ACHN (cell line): Measurements from ENCODE around the gene RAD51B.
"Not testable (repeated sequence)": the region's sequence is repeated elsewhere in the genome, so short reads cannot be mapped to it uniquely, and the experiment has no call there.

ENCODE experiments used
- DNase-seq: peaks from one replicate; pipeline ENCODE4 v3.0.0-alpha.2; 2015
- in situ Hi-C: cut with HindIII; loops from 2 replicates; pipeline ENCODE4 v1.10.0; 2017; ENCODE audit warnings: low sequenced_read_pairs, low pct_ligation_motif_present, low pct_unique_long_range_greater_than_20kb

RAD51B gene

DNA sequence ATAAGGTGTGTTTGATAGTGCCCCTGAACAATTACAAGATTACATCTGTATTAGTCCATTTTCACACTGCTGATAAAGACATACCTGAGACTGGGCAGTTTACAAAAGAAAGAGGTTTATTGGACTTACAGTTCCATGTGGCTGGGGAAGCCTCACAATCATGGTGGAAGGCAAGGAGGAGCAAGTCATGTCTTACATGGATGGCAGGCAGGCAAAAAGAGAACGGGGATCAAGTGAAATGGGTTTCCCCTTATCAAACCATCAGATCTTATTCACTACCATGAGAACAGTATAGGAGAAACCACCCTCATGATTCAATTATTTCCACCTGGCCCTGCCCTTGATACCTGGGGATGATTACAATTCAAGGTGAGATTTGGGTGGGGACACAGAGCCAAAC lies 211.4 kb downstream of the RAD51B start:
- in situ Hi-C loops: not testable (repeated sequence)

DNA sequence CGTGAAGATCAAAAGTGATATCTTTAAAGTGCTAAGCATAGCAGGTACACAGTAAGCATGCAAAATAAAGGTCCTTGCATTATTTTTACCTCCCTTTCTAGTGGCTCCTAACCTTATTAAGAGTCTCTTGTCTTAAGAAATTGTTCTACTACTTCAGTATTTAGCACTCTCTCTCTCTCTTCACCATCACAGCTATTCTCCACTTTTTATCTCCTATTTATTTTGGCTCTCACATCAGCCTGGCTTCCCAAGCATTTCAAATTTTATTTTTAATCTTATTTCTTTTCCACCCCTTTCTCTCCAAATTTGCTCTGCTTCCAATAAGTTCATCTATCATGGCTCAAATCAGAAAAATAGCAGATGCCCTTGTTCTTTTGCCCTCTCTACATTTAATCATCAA lies 212.6 kb downstream of the RAD51B start:
- DNase-seq: no peak
- in situ Hi-C loops: no loop called here

More for the DNA sequence above, 211.4 kb downstream of the RAD51B start:
- not testable (repeated sequence) for DNase-seq

GRCh38 chr14:68033336-68033932 lies 213.9 kb downstream of the RAD51B start:
- in situ Hi-C loops: no loop called here
- DNase-seq: no peak

GRCh38 chr14:68034896-68035295 lies 215.3 kb downstream of the RAD51B start:
- in situ Hi-C loops: no loop called here
- DNase-seq: no peak

DNA sequence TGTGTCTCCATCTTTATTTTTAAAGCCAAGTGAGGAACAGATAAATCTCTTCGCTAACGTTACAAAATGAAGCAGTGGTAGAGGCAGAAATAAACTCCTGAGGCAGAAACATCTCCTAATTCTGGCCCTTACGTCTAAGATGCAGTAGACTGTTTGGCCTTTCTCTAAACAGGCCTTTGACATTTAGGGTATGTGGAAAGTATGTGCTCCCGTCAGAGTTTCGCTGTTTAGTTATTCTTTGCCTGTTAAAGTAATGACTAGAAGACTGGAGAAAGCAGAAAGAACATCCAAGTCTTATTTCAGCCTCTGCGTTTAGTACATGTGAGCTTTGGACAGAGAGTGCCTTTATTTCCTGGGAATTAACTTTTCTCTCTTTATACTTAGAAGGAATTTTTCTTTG lies 216.6 kb downstream of the RAD51B start:
- DNase-seq: no peak
- in situ Hi-C loops: no loop called here

DNA sequence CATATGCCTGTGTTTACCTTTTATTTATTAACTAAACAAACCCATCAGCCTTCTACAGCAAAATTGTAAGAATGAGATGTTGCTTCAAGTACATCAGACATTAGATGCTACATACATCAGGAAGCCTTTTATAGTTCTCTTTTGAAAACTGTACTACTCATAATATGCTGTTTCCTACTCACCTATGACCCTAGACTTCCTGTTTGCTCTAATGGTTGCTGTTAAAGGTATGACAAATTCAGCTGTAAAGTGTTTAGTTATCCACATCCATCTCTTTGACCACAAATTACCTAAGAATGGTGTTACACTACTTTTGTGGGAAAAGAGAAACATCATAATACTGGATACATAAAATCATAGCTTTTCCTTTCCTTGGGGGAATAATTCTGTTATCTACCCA lies 220.0 kb downstream of the RAD51B start:
- no peak for DNase-seq
- in situ Hi-C loops: no loop called here

- in situ Hi-C loops: no loop called here
- DNase-seq: no peak
Observed at GRCh38 chr14:68040633-68041369, 221.2 kb downstream of the RAD51B start.

- DNase-seq: no peak
- in situ Hi-C loops: no loop called here
Observed at GRCh38 chr14:68041876-68042354, 222.3 kb downstream of the RAD51B start.

- DNase-seq: no peak
- in situ Hi-C loops: no loop called here
Observed at GRCh38 chr14:68042586-68043210, 223.1 kb downstream of the RAD51B start.

DNA sequence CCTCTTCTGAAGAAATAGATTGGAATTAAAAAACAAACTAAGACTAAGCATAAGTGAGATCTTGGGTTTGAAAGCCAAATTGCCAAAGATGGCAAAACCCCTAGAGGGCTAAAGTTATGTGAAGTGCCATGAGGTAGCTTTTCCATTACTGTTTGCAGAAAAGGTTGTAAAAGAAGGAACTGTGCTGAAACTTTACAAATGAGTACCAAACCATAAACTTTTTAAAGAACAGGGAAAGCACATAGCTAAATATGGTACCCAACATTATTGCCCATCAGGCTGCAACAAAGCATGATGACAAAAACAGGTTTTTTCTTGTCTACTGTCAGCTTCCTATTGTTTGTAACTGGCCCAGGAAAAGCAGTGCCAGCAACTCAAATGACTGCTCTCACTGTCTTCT lies 224.2 kb downstream of the RAD51B start:
- in situ Hi-C loops: no loop called here
- no peak for DNase-seq

DNA sequence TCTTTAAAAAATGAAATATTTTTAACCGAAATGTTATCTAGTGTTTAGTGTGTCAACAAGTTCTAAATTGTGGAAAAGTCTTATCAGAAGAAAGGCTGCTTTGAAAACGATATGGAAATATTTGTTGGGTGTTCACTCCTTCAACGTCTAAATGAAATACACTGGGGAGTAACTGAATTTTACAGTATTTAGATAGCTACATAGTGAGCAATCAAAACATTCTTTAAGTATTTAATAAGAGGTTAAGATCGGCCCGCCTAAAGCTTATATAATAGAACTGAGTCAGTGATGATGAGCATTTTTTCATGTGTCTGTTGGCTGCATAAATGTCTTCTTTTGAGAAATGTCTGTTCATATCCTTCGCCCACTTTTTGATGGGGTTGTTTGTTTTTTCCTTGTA lies 228.3 kb downstream of the RAD51B start:
- in situ Hi-C loops: no loop called here
- DNase-seq: no peak

DNA sequence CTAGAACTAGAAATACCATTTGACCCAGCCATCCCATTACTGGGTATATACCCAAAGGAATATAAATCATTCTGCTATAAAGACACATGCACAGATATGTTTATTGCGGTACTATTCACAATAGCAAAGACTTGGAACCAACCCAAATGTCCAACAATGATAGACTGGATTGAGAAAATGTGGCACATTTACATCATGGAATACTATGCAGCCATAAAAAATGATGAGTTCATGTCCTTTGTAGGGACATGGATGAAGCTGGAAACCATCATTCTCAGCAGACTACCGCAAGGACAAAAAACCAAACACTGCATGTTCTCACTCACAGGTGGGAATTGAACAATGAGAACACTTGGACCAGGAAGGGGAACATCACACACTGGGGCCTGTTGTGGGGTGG lies 229.2 kb downstream of the RAD51B start:
- in situ Hi-C loops: not testable (repeated sequence)

GRCh38 chr14:68050177-68050576 lies 230.6 kb downstream of the RAD51B start:
- in situ Hi-C loops: no loop called here
- no peak for DNase-seq

More for the DNA sequence above, 229.2 kb downstream of the RAD51B start:
- not testable (repeated sequence) for DNase-seq

DNA sequence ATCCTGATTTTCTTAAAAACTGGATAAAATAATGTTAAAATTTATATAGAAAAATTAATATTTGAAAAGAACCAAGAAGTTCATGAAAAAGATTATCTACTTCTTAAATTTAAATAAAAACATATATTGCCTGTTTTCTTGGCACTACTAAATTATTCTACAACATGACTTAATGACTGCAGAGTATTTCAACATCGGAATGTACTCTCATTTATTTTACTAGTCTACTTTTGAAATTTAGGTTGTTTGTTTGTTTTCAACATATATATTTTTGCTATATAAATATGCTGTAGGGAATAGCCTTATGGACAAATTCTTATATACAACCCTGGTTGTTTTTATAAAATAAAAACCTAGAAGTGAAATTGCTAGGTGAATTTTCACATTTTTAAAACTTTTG lies 231.6 kb downstream of the RAD51B start:
- in situ Hi-C loops: no loop called here
- DNase-seq: no peak

DNA sequence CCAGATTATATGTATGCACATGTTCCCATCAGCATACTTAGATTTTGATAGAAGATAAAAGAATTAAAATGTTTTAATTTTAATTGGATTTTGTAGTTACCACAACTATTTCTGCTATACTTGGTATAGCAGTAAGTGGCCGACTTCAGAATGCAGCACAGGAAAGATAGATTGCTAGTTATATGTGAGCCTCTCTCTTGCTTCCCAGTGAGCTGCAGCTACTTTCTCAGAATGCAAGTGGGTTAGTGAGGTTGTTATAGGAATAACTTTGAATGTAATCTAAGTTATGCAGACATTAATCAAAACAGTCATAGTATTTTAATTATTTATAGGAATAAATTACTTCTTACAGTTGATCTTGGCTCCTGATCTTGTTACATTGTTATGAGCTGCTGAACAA lies 240.6 kb downstream of the RAD51B start:
- in situ Hi-C loops: no loop called here
- no peak for DNase-seq

GRCh38 chr14:68062651-68063050 lies 243.1 kb downstream of the RAD51B start:
- in situ Hi-C loops: no loop called here
- DNase-seq: no peak

DNA sequence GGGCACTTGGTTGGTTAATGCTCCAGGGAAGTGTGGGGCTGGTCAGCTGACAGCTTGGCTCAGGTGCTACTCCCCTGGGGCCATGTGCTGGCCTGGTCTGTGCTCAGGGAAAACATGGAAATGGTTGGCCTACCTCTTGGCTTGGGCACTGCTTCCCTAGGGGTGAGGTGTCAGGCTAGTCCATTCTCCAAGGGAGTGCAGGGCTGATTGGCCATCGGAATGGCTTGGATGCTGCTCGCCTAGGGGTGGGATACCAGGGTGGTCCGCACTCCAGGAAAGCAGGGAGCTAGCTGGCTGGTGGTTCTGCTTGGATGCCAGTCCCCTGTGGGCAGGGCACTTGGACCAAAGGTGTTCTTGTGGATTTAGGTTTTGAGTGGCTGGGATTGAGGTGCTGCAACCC lies 245.7 kb downstream of the RAD51B start:
- no peak for DNase-seq
- in situ Hi-C loops: no loop called here

DNA sequence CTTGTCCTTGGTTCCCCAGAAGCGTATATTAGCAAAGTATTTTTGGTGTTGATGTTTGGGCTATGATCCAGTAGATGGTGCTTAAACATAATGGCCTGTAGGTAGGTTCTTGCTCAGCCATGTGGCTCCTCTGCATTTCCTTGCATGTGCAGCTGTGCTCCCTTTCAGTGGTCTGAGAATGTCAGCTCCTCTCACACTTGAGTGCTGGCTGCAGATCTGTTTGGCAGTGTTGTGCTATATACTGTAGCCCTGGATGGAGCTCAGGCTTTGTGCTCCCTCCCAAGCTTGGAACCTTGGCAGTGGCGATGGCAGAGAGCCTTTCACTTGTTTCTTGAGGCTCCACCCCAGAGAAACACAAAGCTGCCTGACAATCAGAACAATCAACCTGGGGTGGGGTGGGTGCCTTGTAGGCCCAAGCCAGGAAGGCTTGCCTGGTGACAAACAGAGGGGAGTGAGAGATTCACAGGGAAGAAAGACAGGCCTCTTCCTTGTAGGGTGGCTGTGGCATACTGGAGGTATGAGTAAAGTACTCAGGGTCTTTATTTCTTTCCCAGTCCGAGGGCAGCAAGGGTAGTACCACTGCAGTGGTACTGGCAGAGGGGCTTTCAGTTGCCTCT lies 255.3 kb downstream of the RAD51B start:
- no peak for DNase-seq
- in situ Hi-C loops: no loop called here

- in situ Hi-C loops: no loop called here
- no peak for DNase-seq
Observed at GRCh38 chr14:68075382-68076029, 255.9 kb downstream of the RAD51B start.
